Body of pancreas (tissue), 4 donors: ENCODE measurements around the gene MDH2.
"Not testable (repeated sequence)": the region's sequence is repeated elsewhere in the genome, so short reads cannot be mapped to it uniquely, and the experiment has no call there.

Experiments
- CTCF ChIP-seq, 7 experiments: fragments of 450-650 bp in 4 of 7; fragments of 200-600 bp in 3 of 7; sonication (generic) in 3 of 7; IDR thresholded peaks; one replicate each; pipeline ENCODE4 v1.5.1; 2016 to 2019; ENCODE audit warnings: antibody characterized with exemption in 7 of 7
- POLR2A ChIP-seq, 3 donors: fragments of 450-650 bp; IDR thresholded peaks; one replicate each; pipeline ENCODE4 v1.6.1; 2016; ENCODE audit warnings: antibody characterized with exemption in 3 of 3, mild to moderate bottlenecking in 2 of 3

GRCh38 chr7:76093531-76093930 lies 45.6 kb downstream of the MDH2 start:
- TF ChIP-seq CTCF, POLR2A (IDR thresholded peaks at IDR 0.05): not testable (repeated sequence)
